HCT116 (cell line): Measurements from ENCODE around the gene ACTBL2. TPM values are rescaled to one million over a fixed set of nuclear protein-coding genes. Genes with fewer than 3 reads are reported as not detected.
"Not testable (repeated sequence)": the region's sequence is repeated elsewhere in the genome, so short reads cannot be mapped to it uniquely, and the experiment has no call there.

ENCODE experiments used
- ATAC-seq: fragments of 200-7000 bp; cut with Tn5 transposase; 2 replicates; pipeline ENCODE4 v1.9.1; 2020; ENCODE audit warnings: mild to moderate bottlenecking, moderate library complexity
- BruUV-seq: library from RNA; stranded (reverse); fragments of 400-500 nt; replicated peaks from 2 replicates; lab custom pipeline; 2021; lab: Mats Ljungman, UMichigan
- CTCF ChIA-PET: fragments of 300-600 bp; sonication (Branson Sonifier 250); formaldehyde crosslinking; loops from one replicate; lab custom pipeline; 2021; ENCODE audit warnings: antibody characterized with exemption; lab: Charles Lee
- POLR2A ChIA-PET: fragments of 300-600, 350-600 bp; sonication (Branson Sonifier 250); formaldehyde crosslinking; loops from one replicate; lab custom pipeline; 2021; ENCODE audit warnings: antibody characterized with exemption; lab: Charles Lee
- RAD21 ChIA-PET, 2 experiments: fragments of 300-600 bp; sonication (Branson Sonifier 250); formaldehyde crosslinking; loops; one replicate each; lab custom pipeline; 2023; ENCODE audit warnings: low total read pairs in 2 of 2; ENCODE audit not compliant: uncharacterized antibody in 2 of 2, unreplicated experiment in 2 of 2, low non-redundant PET in 1 of 2; lab: Charles Lee
- DNase-seq: peaks from one replicate; pipeline ENCODE4 v3.0.0-alpha.2; 2010; ENCODE audit warnings: low read depth, low spot score
- H2AFZ ChIP-seq: fragments of 200-600 bp; shearing (Covaris generic), sonication (generic); 2 replicates; pipeline ENCODE4 v1.6.1; 2017; ENCODE audit warnings: low read depth, mixed run types, mixed read lengths, antibody characterized with exemption, low read length; ENCODE audit not compliant: poor library complexity, severe bottlenecking
- H3K27ac ChIP-seq: 2 replicates; pipeline ENCODE4 v1.5.1; 2012; ENCODE audit warnings: low read depth, low read length
- H3K27me3 ChIP-seq: fragments of 200-600 bp; sonication (generic); 2 replicates; pipeline ENCODE4 v1.6.1; 2016; ENCODE audit warnings: mixed run types, low read length, mixed read lengths; ENCODE audit not compliant: insufficient read depth
- H3K36me3 ChIP-seq, 2 experiments: fragments of 200-500 bp in 1 of 2; fragments of 200-600 bp in 1 of 2; sonication (Bioruptor generic) in 1 of 2; sonication (generic) in 1 of 2; 2 replicates each; pipeline versions ENCODE4 v1.5.1 to v1.6.1; 2014 to 2016; ENCODE audit warnings: low read length in 2 of 2, inconsistent platforms in 1 of 2, mixed read lengths in 1 of 2, mixed run types in 1 of 2; ENCODE audit not compliant: insufficient read depth in 2 of 2, control insufficient read depth in 1 of 2
- H3K4me1 ChIP-seq, 2 experiments: fragments of 200-600 bp in 1 of 2; sonication (generic) in 1 of 2; 2 replicates each; pipeline versions ENCODE4 v1.5.1 to v1.6.1; 2012 to 2017; ENCODE audit warnings: low read length in 2 of 2, inconsistent platforms in 1 of 2, mild to moderate bottlenecking in 1 of 2, mixed read lengths in 1 of 2, mixed run types in 1 of 2, moderate library complexity in 1 of 2; ENCODE audit not compliant: insufficient read depth in 2 of 2, control insufficient read depth in 1 of 2
- H3K4me2 ChIP-seq: fragments of 200-600 bp; sonication (generic); 2 replicates; pipeline ENCODE4 v1.6.1; 2017; ENCODE audit warnings: mixed run types, low read length, mixed read lengths
- H3K4me3 ChIP-seq, 2 experiments: fragments of 200-600 bp in 1 of 2; sonication (generic) in 1 of 2; replicated peaks in 1 of 2; 2 replicates each; pipeline ENCODE4 v1.5.1; 2011 to 2016; ENCODE audit warnings: low read length in 2 of 2, control low read depth in 1 of 2, low read depth in 1 of 2, mild to moderate bottlenecking in 1 of 2, mixed read lengths in 1 of 2, mixed run types in 1 of 2
- H3K79me2 ChIP-seq: fragments of 200-600 bp; sonication (generic); 2 replicates; pipeline ENCODE4 v1.6.1; 2017; ENCODE audit warnings: mild to moderate bottlenecking, mixed run types, low read length, moderate library complexity, mixed read lengths; ENCODE audit not compliant: insufficient read depth
- H3K9ac ChIP-seq: fragments of 200-600 bp; sonication (generic); 2 replicates; pipeline ENCODE4 v1.6.1; 2016; ENCODE audit warnings: low read length, mixed read lengths
- H3K9me2 ChIP-seq: fragments of 200-600 bp; sonication (generic), shearing (Covaris generic); 2 replicates; pipeline ENCODE4 v1.6.1; 2017; ENCODE audit warnings: mixed run types, mild to moderate bottlenecking, moderate library complexity; ENCODE audit not compliant: insufficient read depth
- H3K9me3 ChIP-seq, 2 experiments: fragments of 200-500 bp in 1 of 2; fragments of 200-600 bp in 1 of 2; sonication (Bioruptor generic) in 1 of 2; sonication (generic) in 1 of 2; 2 replicates each; pipeline ENCODE4 v1.6.1; 2014 to 2017; ENCODE audit warnings: low read length in 2 of 2, mixed read lengths in 2 of 2, inconsistent platforms in 1 of 2, low read depth in 1 of 2, mild to moderate bottlenecking in 1 of 2, mixed run types in 1 of 2, moderate library complexity in 1 of 2; ENCODE audit not compliant: control insufficient read depth in 1 of 2, insufficient read depth in 1 of 2
- H4K20me1 ChIP-seq: fragments of 200-600 bp; sonication (generic), shearing (Covaris generic); 2 replicates; pipeline ENCODE4 v1.6.1; 2017; ENCODE audit warnings: mixed run types, mild to moderate bottlenecking, moderate library complexity; ENCODE audit not compliant: insufficient read depth
- ATF3 ChIP-seq: IDR thresholded peaks from 2 replicates; pipeline ENCODE4 v1.6.1; 2012
- CBX3 ChIP-seq: IDR thresholded peaks from 2 replicates; pipeline ENCODE4 v1.6.1; 2012; ENCODE audit warnings: low read depth
- CEBPB ChIP-seq: IDR thresholded peaks from 2 replicates; pipeline ENCODE4 v1.6.1; 2012; ENCODE audit warnings: low read depth
- JUND ChIP-seq: IDR thresholded peaks from 2 replicates; pipeline ENCODE4 v1.6.1; 2012
- MAX ChIP-seq: IDR thresholded peaks from 2 replicates; pipeline ENCODE4 v1.6.1; 2012
- POLR2A ChIP-seq: IDR thresholded peaks from 2 replicates; pipeline ENCODE4 v1.7.0; 2011; ENCODE audit warnings: borderline replicate concordance; ENCODE audit not compliant: insufficient read depth, insufficient read length; ENCODE audit errors: extremely low read depth
- POLR2AphosphoS5 ChIP-seq: IDR thresholded peaks from 2 replicates; pipeline ENCODE4 v1.6.1; 2011; ENCODE audit warnings: mild to moderate bottlenecking, low read depth, low read length, moderate library complexity
- SIN3A ChIP-seq: IDR thresholded peaks from 2 replicates; pipeline ENCODE4 v1.6.1; 2012; ENCODE audit warnings: low read depth
- SP1 ChIP-seq: IDR thresholded peaks from 2 replicates; pipeline ENCODE4 v1.6.1; 2012; ENCODE audit warnings: low read depth
- TCF7L2 ChIP-seq: IDR thresholded peaks from 2 replicates; pipeline ENCODE4 v1.7.0; 2011; ENCODE audit warnings: borderline replicate concordance, inconsistent platforms; ENCODE audit not compliant: insufficient read depth, insufficient read length; ENCODE audit errors: extremely low read depth
- ZBTB33 ChIP-seq: IDR thresholded peaks from 2 replicates; pipeline ENCODE4 v1.6.1; 2011; ENCODE audit warnings: mild to moderate bottlenecking, low read length, moderate library complexity; ENCODE audit not compliant: insufficient replicate concordance; ENCODE audit errors: extremely low read depth
- ZFX ChIP-seq: fragments of 450-650 bp; IDR thresholded peaks from 2 replicates; pipeline ENCODE4 v1.6.1; 2017
- ZNF274 ChIP-seq: fragments of 200-500 bp; sonication (Bioruptor generic); IDR thresholded peaks from 2 replicates; pipeline ENCODE4 v1.6.1; 2014; ENCODE audit warnings: mild to moderate bottlenecking, low read depth, low read length, inconsistent platforms
- intact Hi-C: fragments of 100-400 bp; cut with micrococcal nuclease; formaldehyde crosslinking; loops from 2 replicates; pipeline ENCODE4 v1.10.0; 2022
- total RNA-seq: library from RNA; stranded (reverse); gene quantifications from one replicate; pipeline ENCODE4 v1.2.1, GENCODE V29; 2021; ENCODE audit not compliant: unreplicated experiment
- TF ChIP-seq, protein P1 (sequence below), 3 experiments: fragments of 200-600 bp in 1 of 3; sonication (generic) in 1 of 3; IDR thresholded peaks in 2 of 3; conservative IDR thresholded peaks in 1 of 3; 2 replicates each; pipeline ENCODE4 v1.5.1; 2012 to 2017; ENCODE audit warnings: low read depth in 2 of 3, low read length in 2 of 3, antibody characterized with exemption in 1 of 3, borderline replicate concordance in 1 of 3, control low read depth in 1 of 3, mild to moderate bottlenecking in 1 of 3, mixed read lengths in 1 of 3, mixed run types in 1 of 3, moderate library complexity in 1 of 3; ENCODE audit not compliant: insufficient read depth in 1 of 3

Gene ACTBL2
- total RNA-seq, 1 experiment from 2014 or later, result 0.07 TPM

- H3K4me1 ChIP-seq, result no peaks in the 10 kb centered on the region
- H3K9me3 ChIP-seq, result no peaks in the 10 kb centered on the region; a peak in 1 of 4 replicates
- H3K4me3 ChIP-seq, result no peak overlapping the region
- H3K27ac ChIP-seq, result no peak overlapping the region
- ATAC-seq (no peak), DNase-seq (no peak)
- no peaks in the 10 kb centered on the region for H3K79me2 ChIP-seq
- no peak overlapping the region for H2AFZ ChIP-seq
- ChIA-PET CTCF (no interaction called here), RAD21 (no interaction called here), POLR2A (no interaction called here)
- no peak for TF ChIP-seq SP1
- no peak for TF ChIP-seq POLR2A
- no peak for TF ChIP-seq POLR2AphosphoS5
- no peak for TF ChIP-seq SIN3A
- TF ChIP-seq JUND, result no peak
- TF ChIP-seq ATF3, result no peak
- TF ChIP-seq TCF7L2, result no peak
- TF ChIP-seq, protein P1, sequence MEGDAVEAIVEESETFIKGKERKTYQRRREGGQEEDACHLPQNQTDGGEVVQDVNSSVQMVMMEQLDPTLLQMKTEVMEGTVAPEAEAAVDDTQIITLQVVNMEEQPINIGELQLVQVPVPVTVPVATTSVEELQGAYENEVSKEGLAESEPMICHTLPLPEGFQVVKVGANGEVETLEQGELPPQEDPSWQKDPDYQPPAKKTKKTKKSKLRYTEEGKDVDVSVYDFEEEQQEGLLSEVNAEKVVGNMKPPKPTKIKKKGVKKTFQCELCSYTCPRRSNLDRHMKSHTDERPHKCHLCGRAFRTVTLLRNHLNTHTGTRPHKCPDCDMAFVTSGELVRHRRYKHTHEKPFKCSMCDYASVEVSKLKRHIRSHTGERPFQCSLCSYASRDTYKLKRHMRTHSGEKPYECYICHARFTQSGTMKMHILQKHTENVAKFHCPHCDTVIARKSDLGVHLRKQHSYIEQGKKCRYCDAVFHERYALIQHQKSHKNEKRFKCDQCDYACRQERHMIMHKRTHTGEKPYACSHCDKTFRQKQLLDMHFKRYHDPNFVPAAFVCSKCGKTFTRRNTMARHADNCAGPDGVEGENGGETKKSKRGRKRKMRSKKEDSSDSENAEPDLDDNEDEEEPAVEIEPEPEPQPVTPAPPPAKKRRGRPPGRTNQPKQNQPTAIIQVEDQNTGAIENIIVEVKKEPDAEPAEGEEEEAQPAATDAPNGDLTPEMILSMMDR (IDR thresholded peaks at IDR 0.05 in 2 of 3, conservative IDR thresholded peaks at IDR 0.05 in 1 of 3; ENCODE audit: borderline replicate concordance in 1 of 3, insufficient read depth in 1 of 3, low read depth in 2 of 3, low read length in 2 of 3), result no peak
- no peak for TF ChIP-seq MAX
- no peak for TF ChIP-seq ZFX
- TF ChIP-seq CBX3, result no peak
- no peak for TF ChIP-seq ZNF274
- TF ChIP-seq CEBPB, result no peak
- no peak for TF ChIP-seq ZBTB33
- no peaks in the 10 kb centered on the region for H3K27me3 ChIP-seq
- H3K9ac ChIP-seq, result no peak overlapping the region
- H3K9me2 ChIP-seq, result no peaks in the 10 kb centered on the region
- H3K4me2 ChIP-seq, result no peak overlapping the region
- BruUV-seq, result no TSS peak
- H4K20me1 ChIP-seq, result no peaks in the 10 kb centered on the region
- intact Hi-C loops, result no loop called here
- H3K36me3 ChIP-seq, result no peaks in the 10 kb centered on the region
Observed at GRCh38 chr5:57524348-57525060, 41.9 kb upstream of the ACTBL2 start.

DNA sequence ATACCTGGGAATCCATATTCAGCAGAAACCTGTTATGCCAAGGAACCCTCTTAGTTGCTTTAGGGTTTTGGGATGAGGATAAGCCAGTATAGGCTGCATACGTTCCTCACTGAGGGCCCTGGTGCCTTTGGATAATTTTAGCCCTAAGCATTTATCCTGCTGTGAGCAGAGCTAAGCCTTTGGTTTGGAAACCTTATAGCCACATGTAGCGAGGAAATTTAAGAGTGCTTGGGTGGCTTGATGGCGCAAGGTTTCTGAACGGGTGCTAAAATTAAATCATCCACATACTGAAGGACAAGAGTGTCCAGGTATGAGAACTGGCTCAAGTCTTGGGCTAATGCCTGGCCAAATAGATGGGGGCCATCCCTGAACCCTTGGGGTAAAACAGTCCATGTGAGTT is 39.9 kb upstream of the ACTBL2 start:
- ATAC-seq, H3K27ac ChIP-seq, POLR2A ChIA-PET, H3K79me2 ChIP-seq, H3K4me3 ChIP-seq, RAD21 ChIA-PET, H3K9me3 ChIP-seq, H3K4me1 ChIP-seq, H3K27me3 ChIP-seq, H2AFZ ChIP-seq, H3K9ac ChIP-seq, H3K9me2 ChIP-seq, DNase-seq, intact Hi-C loops, H3K4me2 ChIP-seq, BruUV-seq, H3K36me3 ChIP-seq, H4K20me1 ChIP-seq: not testable (repeated sequence)
- CTCF ChIA-PET, result interaction anchor here (1.0 kb wide), 1 partner anchor 23 kb away, joined by 3 read pairs; no protein-coding TSS in a partner anchor
